Stimulated activated memory B cell treated with anti-CD40 and anti-IgM and Interleukin-4, amounts not matched to agents 10 μg/mL and 1 μg/mL and 100 μg/mL, for 72 hours (primary cell): ENCODE measurements around the gene JAZF1.

Source experiments
- ATAC-seq: fragments of 150-1000 bp; cut with Tn5 transposase; 2 replicates; pipeline ENCODE4 v1.10.0; 2021
- H3K27ac Mint-ChIP-seq: one replicate; pipeline ENCODE4 v1.8.0; 2022; ENCODE audit warnings: mild to moderate bottlenecking, mixed read lengths
- H3K27me3 Mint-ChIP-seq: one replicate; pipeline ENCODE4 v1.8.0; 2022; ENCODE audit warnings: mixed read lengths
- H3K36me3 Mint-ChIP-seq: one replicate; pipeline ENCODE4 v1.8.0; 2022; ENCODE audit warnings: mixed read lengths
- H3K4me1 Mint-ChIP-seq: one replicate; pipeline ENCODE4 v1.8.0; 2022; ENCODE audit warnings: mixed read lengths
- H3K4me3 Mint-ChIP-seq: one replicate; pipeline ENCODE4 v1.8.0; 2022; ENCODE audit warnings: mild to moderate bottlenecking, moderate library complexity, mixed read lengths
- H3K9me3 Mint-ChIP-seq: one replicate; pipeline ENCODE4 v1.8.0; 2022; ENCODE audit warnings: mixed read lengths

JAZF1 gene

DNA sequence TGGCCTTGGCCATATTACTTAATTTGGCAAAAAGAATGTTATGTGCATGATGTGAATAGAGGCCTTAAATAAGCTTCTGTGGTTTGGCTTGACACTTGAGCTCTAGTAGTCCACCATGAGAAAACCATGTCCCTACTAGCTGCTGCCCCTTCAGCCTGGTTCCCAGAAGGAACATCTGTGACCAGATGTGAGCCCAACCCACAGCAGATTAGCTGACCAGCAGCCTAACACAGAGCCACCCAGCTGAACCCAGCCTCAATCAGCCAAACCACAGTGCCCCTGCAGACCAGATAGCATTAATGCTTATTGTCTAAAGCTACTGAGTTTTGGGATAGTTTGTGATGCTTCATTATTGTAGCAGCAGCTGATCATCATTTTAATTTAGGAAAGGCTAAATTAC, 16.6 kb downstream of the JAZF1 start:
- H3K4me1 Mint-ChIP-seq, result peaks cover 79% of the 10 kb centered on the region
- no peak overlapping the region for H3K27ac Mint-ChIP-seq
- no peak overlapping the region for H3K4me3 Mint-ChIP-seq
- H3K36me3 Mint-ChIP-seq, result peaks cover 18% of the 10 kb centered on the region
- H3K9me3 Mint-ChIP-seq, result no peaks in the 10 kb centered on the region
- ATAC-seq, result no peak
- no peaks in the 10 kb centered on the region for H3K27me3 Mint-ChIP-seq

DNA sequence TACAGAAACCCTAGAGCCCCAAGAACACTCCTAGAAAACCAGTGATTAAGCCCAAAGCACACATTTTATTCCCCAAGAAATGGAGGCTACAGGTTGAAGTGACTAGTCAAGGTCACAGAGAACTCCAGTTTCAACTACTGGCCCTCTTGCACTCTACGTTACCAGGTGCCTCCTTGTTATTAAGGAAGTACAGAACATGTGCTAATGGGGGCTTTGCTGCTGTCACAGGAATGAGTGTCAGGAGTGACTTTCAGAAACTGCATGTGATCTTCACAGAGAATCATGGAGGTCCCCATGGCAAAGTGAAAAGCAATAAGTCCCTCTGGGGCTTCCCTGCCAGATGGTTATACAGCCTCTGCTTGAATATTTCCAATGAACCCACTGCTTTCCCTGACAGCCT, 19.3 kb downstream of the JAZF1 start:
- ATAC-seq, result no peak

DNA sequence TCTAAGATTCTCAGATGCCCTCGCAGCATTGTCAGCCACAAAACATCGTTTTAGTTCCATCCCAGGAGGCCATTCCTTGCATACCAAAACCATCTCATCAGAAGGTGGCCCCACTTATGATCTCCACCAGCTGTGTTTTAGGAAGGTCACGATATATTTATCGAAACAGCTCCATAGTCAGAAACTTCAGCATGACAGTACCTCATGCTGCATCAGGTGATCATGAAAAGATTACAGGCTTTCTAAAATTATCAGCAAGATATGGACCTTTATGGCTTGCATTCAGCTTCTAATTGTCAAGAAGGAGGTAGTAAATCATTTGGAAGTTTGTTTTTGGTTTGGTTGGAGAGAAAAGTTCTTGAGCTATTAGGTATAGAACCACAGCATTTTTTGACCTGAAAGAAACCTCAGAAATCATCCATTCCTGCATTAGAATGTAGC, 20.0 kb downstream of the JAZF1 start:
- Mint-ChIP-seq H3K27ac (peak overlapping the region; percentile 7), H3K4me1 (peaks cover 85% of the 10 kb centered on the region), H3K27me3 (no peaks in the 10 kb centered on the region), H3K4me3 (no peak overlapping the region), H3K36me3 (peaks cover 26% of the 10 kb centered on the region), H3K9me3 (no peaks in the 10 kb centered on the region)
- ATAC-seq, result no peak

More for the DNA sequence above, 19.3 kb downstream of the JAZF1 start:
- Mint-ChIP-seq H3K4me3 (no peak overlapping the region), H3K27me3 (no peaks in the 10 kb centered on the region), H3K9me3 (no peaks in the 10 kb centered on the region), H3K27ac (no peak overlapping the region), H3K4me1 (peaks cover 82% of the 10 kb centered on the region), H3K36me3 (peaks cover 26% of the 10 kb centered on the region)

DNA sequence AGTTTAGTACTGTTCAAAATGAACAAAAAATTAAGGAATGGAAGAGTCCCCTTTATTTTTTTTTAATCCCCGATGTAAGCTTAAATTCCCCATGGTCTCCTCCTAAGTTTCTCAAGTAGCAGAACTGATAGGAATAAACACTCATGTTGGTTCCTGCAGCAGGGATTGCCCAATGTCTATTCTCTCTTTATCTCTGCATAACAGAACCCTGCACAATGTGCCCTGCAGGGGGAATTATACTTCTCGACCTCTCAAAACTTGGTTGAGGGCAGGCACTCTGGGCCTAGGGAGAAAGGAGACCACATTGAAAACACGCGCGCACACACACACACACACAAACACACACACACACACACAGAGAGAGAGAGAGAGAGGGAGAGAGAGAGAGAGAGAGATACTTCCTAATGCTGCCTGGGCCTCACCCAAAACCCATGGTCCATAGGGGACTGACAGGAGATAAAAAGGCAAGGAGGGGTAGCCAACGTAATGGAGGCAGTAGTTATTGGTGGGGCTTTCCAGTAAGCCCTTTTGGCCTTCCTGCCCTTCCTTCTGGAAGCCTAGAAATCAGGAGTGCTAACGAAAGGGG, 22.7 kb downstream of the JAZF1 start:
- Mint-ChIP-seq H3K4me1 (peaks cover 87% of the 10 kb centered on the region), H3K27me3 (no peaks in the 10 kb centered on the region), H3K4me3 (no peak overlapping the region), H3K9me3 (no peaks in the 10 kb centered on the region), H3K27ac (no peak overlapping the region), H3K36me3 (peaks cover 26% of the 10 kb centered on the region)
- no peak for ATAC-seq

DNA sequence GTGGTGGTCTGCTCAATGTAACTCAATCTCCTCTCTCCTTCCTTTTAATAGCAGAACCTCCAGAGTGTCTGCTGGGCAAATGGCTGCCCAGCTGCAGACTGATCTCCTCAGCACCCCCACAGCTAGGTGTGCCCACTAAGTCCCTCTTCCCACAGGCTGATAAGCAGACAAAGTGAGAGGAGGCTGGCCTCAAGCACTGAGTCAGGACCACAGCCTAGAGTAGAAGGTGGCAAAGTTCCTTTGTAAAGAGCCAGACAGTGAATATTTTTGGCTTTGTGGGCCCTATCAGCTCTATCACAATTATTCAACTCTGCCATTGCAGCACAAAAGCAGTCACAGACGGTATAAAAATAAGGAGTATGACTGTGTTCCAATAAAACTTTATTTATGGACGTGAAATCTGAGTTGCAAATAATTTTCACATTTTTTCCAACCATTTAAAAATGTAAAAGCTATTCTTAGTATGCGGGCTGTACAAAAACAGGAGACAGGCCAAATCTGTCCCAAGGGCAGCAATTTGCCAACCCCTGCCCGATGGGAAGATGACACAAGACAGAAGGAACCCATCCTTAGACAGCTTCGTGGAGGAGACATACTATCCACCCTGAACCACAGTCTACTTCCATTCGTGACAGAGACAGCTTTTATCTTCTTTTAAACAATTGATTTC, 23.4 kb downstream of the JAZF1 start:
- no peak for ATAC-seq
- no peaks in the 10 kb centered on the region for H3K9me3 Mint-ChIP-seq
- H3K4me3 Mint-ChIP-seq, result no peak overlapping the region
- peaks cover 88% of the 10 kb centered on the region for H3K4me1 Mint-ChIP-seq
- peak overlapping the region; percentile 95 for H3K27ac Mint-ChIP-seq
- H3K27me3 Mint-ChIP-seq, result no peaks in the 10 kb centered on the region
- peaks cover 26% of the 10 kb centered on the region for H3K36me3 Mint-ChIP-seq

DNA sequence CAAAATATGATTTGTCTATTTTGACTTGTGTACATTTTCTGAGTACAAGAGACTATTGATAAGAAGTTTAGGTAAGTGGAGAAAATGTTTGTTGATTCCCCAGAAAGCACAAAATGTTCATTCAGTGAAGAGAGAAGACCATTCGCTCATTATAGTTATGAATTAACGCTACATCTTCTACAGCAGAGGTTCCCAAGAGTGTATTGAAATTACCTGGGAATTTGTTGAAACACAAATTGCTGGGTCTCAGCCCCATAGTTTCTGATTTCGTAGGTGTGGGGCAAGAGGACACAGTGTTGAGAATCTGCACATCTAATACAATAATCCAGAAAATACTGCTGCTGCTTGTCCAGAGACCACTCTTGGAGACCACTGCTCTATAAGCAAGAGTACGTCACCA, 24.2 kb downstream of the JAZF1 start:
- Mint-ChIP-seq H3K27me3 (no peaks in the 10 kb centered on the region), H3K36me3 (peaks cover 26% of the 10 kb centered on the region), H3K4me1 (peaks cover 88% of the 10 kb centered on the region), H3K9me3 (no peaks in the 10 kb centered on the region), H3K4me3 (no peak overlapping the region), H3K27ac (peak overlapping the region; percentile 95)
- ATAC-seq, result no peak

DNA sequence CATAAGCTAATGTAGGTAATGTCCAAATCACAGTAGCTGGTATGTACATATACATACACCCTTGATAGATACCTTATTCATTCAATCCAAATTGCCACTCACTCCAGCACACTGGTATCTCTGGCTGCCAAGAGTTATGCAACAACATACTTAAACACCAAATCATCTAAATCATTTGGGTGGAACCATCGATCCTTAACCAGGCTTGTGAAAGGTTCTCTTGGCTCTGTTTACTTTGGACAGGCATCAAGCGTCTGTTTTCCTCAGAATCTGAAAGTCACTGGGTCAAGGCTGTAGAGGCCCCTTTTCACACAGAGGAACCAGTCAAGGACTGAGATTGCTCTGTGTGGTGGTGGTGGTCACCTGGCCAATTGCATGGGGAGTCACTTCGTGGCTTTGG, 24.6 kb downstream of the JAZF1 start:
- Mint-ChIP-seq H3K27ac (peak overlapping the region; percentile 95), H3K36me3 (peaks cover 26% of the 10 kb centered on the region), H3K4me3 (no peak overlapping the region)

DNA sequence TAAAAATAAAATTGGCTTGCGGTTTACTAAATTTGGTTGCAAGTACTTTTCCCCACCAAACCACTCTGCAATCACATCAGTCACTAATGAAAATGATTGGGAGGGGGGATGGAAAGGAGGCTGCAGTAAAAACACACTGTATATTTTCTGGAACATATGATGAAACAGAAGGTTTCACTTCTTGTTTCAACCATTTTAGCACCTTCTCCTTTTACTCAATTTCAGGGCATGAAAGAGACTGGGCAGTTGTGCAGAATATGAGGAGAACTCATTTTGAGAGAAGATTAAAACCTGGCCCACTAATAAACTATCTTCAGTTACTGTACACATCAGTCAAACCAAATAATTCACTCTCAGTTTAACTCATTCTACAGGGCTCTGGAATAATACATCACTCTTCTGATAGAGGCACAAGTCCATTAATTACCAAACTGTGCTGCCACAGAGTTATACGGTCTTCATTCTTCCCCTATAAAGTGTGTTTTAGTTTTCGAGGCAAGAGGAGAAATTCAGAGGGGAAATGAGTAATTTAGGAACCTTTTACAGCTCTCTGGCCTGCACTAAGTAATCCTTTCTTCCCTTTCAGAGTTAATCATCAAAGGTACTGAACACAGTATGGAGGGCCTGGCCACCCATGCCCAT, 25.5 kb downstream of the JAZF1 start:
- Mint-ChIP-seq H3K4me1 (peaks cover 88% of the 10 kb centered on the region), H3K36me3 (peaks cover 20% of the 10 kb centered on the region), H3K4me3 (peak overlapping the region; percentile 54), H3K27me3 (no peaks in the 10 kb centered on the region), H3K27ac (peak overlapping the region; percentile 95), H3K9me3 (no peaks in the 10 kb centered on the region)
- peak; percentile 88 for ATAC-seq

More for the DNA sequence above, 24.6 kb downstream of the JAZF1 start:
- no peaks in the 10 kb centered on the region for H3K27me3 Mint-ChIP-seq
- no peaks in the 10 kb centered on the region for H3K9me3 Mint-ChIP-seq
- peaks cover 88% of the 10 kb centered on the region for H3K4me1 Mint-ChIP-seq
- no peak for ATAC-seq

DNA sequence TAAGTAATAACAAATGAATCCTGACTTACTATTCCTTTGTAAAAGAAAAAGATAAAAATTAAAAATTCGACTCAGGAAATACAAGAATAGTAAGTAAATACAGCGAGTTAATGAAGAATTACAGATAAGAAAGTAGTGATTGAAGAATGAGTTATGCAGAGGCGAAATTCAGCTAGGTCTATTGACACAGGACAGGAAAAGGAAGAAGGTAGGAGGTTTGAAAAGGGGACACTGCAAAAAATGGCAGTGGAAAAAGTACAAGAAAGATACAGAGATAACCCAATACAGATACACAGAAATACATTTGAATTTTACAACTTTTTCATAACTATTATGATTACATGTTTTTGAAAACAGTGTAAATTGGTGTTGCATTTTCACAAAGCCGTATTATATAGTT, 28.0 kb downstream of the JAZF1 start:
- Mint-ChIP-seq H3K4me3 (peak overlapping the region; percentile 50), H3K4me1 (peaks cover 85% of the 10 kb centered on the region), H3K9me3 (no peaks in the 10 kb centered on the region), H3K27ac (peak overlapping the region; percentile 82), H3K27me3 (no peaks in the 10 kb centered on the region), H3K36me3 (no peaks in the 10 kb centered on the region)
- ATAC-seq, result no peak

DNA sequence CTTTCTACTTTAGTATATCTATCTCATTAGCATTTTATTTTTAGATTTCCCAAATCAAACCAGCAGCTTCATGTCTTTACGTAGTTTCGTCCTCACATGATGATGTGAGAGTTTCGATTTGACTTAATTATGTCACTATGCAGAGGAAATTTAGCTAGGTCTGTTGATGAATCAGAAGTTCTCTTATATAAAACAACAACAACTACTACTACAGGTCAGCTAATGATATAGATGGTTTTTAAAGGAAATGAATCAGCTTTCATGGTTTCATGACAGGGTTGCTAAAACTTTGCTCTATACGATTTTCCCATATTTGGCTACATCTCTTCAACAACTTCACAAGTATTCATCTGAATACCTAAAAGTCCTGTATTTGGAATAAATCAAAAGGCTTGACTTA, 28.6 kb downstream of the JAZF1 start:
- Mint-ChIP-seq H3K4me3 (peak overlapping the region; percentile 50), H3K36me3 (no peaks in the 10 kb centered on the region), H3K9me3 (no peaks in the 10 kb centered on the region), H3K4me1 (peaks cover 81% of the 10 kb centered on the region), H3K27ac (peak overlapping the region; percentile 82), H3K27me3 (no peaks in the 10 kb centered on the region)
- ATAC-seq, result peak; percentile 56

DNA sequence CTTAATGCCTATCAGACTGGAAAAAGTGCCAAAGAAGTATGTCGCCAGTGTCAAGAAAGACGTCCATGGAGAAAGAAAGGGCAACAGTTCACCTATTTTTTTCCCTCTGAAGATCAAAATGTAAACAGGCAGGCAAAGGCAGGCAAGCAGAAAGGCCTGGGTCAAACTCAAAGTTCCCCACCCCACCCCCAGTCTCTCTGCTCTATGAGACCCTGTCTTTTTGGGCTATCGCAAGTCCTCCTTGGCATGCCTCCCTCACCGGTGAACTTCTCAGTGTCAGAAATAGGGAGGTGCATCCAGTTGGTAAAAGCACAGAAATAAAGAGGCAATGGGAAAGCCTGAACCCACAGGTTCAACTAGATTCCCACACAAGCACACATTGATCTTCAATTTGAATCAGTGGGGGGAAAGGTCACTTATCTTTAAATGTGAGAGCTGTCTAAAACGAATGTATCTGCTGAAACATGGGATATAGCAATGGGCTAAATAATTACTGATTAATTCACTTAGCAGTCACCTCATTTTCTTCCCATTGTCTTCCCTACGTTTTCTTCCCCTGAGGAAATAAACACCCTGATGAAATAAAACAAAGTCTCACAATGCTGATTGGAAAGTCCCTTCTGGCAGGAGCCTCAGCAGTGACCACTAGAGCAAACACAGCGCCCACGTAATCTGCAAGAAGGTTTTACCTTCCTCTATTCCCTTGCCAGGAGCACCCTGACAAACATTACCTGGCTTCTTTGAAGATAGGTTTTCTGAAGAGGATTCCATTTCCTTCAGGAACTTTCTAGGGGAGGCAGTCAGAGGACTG, 31.1 kb downstream of the JAZF1 start:
- Mint-ChIP-seq H3K4me1 (peaks cover 60% of the 10 kb centered on the region), H3K27me3 (no peaks in the 10 kb centered on the region), H3K36me3 (peaks cover 10% of the 10 kb centered on the region), H3K27ac (peak overlapping the region; percentile 91), H3K9me3 (no peaks in the 10 kb centered on the region), H3K4me3 (peak overlapping the region; percentile 58)
- ATAC-seq, result peak; percentile 78

DNA sequence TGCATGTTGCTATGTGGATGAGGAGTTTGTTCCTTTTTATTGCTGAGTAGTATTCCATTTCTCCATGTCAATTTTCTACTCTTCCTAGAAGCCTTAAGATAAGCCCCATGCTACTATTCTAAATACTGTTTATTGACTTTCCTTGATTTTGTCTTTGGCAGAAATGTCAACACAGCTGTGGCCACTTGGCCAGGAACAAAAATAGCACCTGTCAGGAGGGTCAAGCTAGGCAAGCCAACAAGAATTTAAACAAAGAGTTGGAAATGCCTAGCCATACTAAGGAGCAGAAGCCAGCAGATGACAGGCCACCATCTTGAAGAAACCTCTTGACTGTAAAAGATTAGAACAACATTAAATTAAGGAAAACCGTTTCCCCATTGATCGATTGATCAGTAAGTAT, 34.7 kb downstream of the JAZF1 start:
- Mint-ChIP-seq H3K4me1 (peaks cover 55% of the 10 kb centered on the region), H3K4me3 (no peak overlapping the region), H3K36me3 (peaks cover 15% of the 10 kb centered on the region), H3K27me3 (no peaks in the 10 kb centered on the region), H3K27ac (no peak overlapping the region), H3K9me3 (no peaks in the 10 kb centered on the region)
- ATAC-seq, result no peak

DNA sequence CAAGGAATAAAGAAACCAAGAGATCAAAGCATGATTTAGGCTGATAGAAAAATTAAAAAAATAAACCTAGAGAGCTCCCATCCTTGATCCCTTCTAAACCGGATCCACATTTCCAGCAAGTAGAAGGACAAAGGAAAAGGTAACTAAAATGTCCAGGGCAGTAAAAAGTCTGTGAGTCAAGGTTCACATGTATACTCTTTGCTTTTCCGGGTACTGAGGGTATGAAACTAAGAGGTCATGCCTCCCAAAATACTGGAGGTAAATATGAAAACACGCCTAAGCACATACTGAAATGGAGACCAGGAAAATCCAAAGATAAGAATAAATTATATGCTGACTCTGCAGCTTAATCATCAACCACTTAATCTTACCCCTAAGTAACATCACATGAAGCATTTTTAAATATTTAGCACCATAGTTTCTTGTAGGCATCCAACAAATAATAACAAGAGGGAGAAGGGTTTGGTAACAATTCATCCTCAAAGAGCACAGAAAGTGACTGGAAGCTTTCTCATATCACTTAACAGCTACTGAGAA, 35.4 kb downstream of the JAZF1 start:
- peaks cover 15% of the 10 kb centered on the region for H3K36me3 Mint-ChIP-seq
- H3K4me3 Mint-ChIP-seq, result no peak overlapping the region
- no peaks in the 10 kb centered on the region for H3K27me3 Mint-ChIP-seq
- peaks cover 48% of the 10 kb centered on the region for H3K4me1 Mint-ChIP-seq
- H3K27ac Mint-ChIP-seq, result no peak overlapping the region
- no peaks in the 10 kb centered on the region for H3K9me3 Mint-ChIP-seq
- no peak for ATAC-seq

DNA sequence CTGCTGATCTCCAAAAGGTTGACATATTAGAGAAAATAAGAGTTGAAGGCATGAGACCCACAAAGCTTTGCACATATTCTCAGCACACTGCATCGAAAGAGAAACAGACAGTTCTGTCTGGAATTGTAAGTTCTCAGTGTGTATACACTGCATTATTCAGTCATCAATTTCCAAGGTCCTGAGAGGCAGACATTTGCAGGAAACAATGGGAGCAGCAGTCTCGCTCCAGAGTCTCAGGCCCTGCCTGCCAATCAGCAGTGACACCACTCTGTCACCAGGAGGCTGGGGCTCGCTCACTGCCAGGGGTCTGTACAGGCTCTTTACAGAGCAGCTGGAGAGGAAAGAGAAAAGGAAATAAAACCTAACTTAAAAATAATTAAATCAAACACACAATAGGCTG, 36.3 kb downstream of the JAZF1 start:
- H3K27ac Mint-ChIP-seq, result no peak overlapping the region
- H3K9me3 Mint-ChIP-seq, result no peaks in the 10 kb centered on the region
- H3K4me3 Mint-ChIP-seq, result no peak overlapping the region
- H3K36me3 Mint-ChIP-seq, result peaks cover 21% of the 10 kb centered on the region
- no peak for ATAC-seq
- no peaks in the 10 kb centered on the region for H3K27me3 Mint-ChIP-seq
- peaks cover 39% of the 10 kb centered on the region for H3K4me1 Mint-ChIP-seq

DNA sequence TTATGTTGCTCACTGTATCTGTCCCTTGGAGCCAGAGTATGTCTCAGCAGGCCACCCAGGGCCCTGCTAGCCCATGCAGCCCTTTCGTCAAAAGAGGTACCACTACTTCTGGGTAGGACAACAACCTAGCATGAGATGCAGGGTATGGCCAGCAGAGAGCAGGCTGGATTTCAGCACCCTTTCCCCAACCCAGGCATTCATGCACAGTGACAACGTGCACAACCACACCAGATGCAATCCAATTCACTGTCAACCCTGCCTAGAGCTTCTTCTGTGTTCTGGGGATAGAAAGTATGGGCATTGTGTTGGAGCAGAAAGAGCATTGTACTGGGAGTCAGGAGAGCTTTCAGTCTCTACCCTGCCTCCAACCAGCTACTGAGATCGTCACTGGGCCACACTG, 37.9 kb downstream of the JAZF1 start:
- no peak overlapping the region for H3K4me3 Mint-ChIP-seq
- H3K27ac Mint-ChIP-seq, result no peak overlapping the region
- no peak for ATAC-seq

More for the DNA sequence above, 37.9 kb downstream of the JAZF1 start:
- Mint-ChIP-seq H3K4me1 (peaks cover 27% of the 10 kb centered on the region), H3K36me3 (peaks cover 22% of the 10 kb centered on the region), H3K9me3 (no peaks in the 10 kb centered on the region), H3K27me3 (no peaks in the 10 kb centered on the region)
